GM18498 (cell line): ENCODE data around the gene CPXCR1.
"Not testable (repeated sequence)": the region's sequence is repeated elsewhere in the genome, so short reads cannot be mapped to it uniquely, and the experiment has no call there.

ENCODE experiments used
- ATAC-seq: cut with Tn5 transposase; IDR thresholded peaks from one replicate; pipeline ENCODE4 v1.9.1; 2021; ENCODE audit warnings: mild to moderate bottlenecking, moderate library complexity; ENCODE audit not compliant: unreplicated experiment

Gene CPXCR1

DNA sequence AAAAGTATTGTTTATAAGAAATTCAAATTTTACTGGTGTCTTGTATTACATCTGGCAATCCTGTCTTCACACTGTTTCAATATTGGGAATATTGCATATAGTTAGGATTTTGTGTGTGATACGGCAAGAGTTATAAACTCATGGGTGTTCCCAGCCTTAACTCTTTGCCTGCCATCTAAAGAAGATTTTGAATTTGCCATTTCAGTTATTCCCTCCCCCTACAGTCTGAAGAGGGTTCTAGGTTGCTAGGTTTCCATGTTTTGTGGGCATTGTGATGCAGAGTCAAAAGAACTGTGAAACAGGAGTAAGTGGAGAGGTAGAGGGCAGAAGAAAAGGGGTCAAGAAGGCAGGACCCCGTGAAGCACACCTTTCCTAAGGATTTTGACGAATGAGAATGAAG is at the start of gene CPXCR1:
Gene CPXCR1 (plus strand): TSS at position 301 of the 400 bp plus-strand sequence. CDS start 6,190 bp downstream, outside the sequence.
- ATAC-seq, result no peak

DNA sequence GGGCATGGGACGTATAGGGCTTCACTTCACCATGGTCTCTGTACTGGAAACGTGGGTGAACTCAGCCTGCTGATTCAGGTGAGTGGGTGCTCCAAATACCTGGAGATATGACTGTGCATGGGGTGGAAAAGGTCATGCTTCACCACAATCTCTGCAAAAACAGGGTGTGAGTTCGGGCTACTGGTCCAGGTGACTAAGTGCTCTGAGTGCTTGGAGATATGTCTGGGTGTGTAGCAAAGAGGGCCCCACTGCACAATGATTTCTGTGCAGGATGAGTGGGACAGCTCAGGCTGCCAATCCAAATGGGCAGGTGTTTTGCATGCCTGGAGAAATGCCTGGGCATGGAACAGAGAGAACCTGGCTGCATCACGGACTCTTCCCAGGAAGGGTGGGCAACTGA is 11.2 kb upstream of the CPXCR1 start:
- ATAC-seq, result no peak

DNA sequence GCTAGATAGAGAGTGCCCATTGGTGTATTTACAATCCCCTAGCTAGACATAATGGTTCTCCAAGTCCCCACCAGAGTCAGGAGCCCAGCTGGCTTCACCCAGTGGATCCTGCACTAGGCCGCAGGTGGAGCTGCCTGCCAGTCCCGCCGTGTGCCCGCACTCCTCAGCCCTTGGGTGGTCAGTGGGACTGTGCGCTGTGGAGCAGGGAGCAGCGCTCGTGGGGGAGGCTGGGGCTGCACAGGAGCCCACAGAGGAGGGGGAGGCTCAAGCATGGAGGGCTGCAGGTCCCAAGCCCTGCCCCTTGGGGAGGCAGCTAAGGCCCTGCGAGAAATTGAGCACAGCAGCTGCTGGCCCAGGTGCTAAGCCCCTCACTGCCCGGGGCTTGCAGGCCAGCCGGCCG is 810 bp upstream of the CPXCR1 start:
- ATAC-seq, result not testable (repeated sequence)

DNA sequence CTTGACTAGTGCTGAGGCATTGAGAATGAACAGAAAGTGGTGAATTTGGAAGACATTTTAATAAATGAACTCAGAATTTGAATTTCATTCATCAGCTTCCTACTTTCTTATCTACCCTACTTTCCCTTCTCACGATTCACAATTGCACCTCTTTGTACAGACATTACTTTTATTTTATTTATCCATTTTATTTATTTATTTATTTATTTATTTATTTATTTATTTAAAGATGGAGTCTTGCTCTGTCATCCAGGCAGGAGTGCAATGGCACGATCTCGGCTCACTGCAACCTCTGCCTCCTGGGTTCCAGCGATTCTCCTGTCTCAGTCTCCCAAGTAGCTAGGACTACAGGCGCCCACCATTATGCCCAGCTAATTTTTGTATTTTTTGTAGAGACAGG is 5.3 kb downstream of the CPXCR1 start:
- ATAC-seq, result not testable (repeated sequence)

DNA sequence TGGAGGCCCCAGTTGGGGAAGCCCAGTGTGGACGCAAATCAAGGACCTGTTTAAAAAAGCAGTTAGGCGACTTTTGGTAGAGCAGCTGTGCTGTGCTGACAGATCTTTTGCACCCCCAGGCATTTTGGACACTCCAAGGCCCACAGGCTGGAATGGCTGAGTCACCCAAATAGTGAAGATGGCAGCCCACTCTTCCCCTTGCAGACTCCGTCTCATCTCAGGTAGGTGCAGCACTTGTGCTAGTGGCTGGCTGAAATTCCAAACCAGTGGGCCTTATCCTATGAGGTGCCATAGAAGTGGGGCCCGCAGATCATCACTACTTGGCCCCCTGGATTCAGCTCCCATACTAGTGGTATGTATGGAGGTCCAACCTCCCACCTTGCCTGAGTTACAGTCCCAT is 42.8 kb downstream of the CPXCR1 start:
- ATAC-seq, result no peak
